GM10266 (cell line): ENCODE results near the gene DNAH12.

Source experiments
- DNase-seq: peaks from one replicate; pipeline ENCODE4 v3.0.0; 2012; ENCODE audit errors: extremely low spot score
- TF ChIP-seq, protein P1 (sequence below): IDR thresholded peaks from 2 replicates; pipeline ENCODE4 v1.5.1; 2012; ENCODE audit warnings: mild to moderate bottlenecking, low read depth; ENCODE audit not compliant: control insufficient read depth, insufficient read depth; ENCODE audit errors: missing control alignments

Gene DNAH12, protein sequence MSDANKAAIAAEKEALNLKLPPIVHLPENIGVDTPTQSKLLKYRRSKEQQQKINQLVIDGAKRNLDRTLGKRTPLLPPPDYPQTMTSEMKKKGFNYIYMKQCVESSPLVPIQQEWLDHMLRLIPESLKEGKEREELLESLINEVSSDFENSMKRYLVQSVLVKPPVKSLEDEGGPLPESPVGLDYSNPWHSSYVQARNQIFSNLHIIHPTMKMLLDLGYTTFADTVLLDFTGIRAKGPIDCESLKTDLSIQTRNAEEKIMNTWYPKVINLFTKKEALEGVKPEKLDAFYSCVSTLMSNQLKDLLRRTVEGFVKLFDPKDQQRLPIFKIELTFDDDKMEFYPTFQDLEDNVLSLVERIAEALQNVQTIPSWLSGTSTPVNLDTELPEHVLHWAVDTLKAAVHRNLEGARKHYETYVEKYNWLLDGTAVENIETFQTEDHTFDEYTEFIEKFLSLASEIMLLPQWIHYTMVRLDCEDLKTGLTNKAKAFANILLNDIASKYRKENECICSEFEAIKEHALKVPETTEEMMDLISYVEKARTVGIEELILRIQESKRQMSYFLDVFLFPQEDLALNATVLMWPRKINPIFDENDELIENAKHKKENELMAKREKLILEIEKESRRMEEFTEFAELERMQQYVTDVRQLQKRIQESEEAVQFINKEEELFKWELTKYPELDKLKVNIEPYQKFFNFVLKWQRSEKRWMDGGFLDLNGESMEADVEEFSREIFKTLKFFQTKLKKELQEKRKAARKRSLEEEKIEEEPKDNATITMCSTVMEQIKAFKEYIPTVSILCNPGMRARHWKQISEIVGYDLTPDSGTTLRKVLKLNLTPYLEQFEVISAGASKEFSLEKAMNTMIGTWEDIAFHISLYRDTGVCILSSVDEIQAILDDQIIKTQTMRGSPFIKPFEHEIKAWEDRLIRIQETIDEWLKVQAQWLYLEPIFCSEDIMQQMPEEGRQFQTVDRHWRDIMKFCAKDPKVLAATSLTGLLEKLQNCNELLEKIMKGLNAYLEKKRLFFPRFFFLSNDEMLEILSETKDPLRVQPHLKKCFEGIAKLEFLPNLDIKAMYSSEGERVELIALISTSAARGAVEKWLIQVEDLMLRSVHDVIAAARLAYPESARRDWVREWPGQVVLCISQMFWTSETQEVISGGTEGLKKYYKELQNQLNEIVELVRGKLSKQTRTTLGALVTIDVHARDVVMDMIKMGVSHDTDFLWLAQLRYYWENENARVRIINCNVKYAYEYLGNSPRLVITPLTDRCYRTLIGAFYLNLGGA (N-terminal part only)

DNA sequence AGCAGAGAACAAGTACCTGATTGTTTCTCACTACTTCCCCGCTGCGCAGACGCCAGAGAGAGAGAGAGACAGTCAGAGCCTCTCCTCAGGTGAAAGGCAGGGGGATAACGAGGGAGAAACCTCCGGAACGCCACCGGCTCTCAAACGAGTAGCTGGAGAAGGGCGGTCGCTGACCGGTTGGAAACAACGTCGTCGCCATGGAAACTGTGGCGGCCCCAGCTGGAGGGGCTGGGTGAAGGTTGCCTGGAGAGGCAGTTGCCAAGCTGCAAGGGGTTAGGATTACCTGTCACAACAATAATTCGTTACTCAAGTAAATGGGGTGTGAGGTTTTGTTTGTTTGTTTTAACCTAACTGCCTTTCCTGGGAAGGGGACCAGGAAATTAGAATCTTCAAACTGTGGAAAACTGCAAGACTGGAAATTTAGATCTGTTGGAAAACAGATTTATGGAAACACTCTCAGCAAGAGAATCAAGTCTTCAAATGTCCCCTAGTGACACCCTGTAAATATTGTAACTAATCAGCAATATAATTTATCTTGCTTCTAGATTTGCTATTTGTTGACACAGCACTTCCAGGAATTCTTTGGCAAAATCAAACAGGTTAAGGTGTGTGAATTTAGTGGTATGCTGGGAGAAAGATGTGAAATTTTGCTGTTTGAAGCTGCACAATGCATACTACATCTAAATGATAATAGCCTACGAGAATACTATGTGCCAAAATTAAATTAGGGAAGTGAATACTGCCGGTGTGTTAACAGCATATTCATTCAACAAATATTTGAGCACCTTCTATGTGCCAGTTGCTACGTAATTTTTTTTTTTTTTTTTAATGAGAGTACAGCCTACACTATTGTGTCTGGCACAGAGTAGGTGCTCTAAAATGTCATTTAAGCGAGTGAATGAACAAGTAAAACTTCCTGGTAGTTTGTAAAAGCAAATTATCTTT lies at the start of gene DNAH12:
Gene DNAH12, minus strand, starts transcription at position 164 of the 945 bp plus-strand sequence. CDS start 1,474 bp downstream, outside the sequence.
- TF ChIP-seq, protein P1, sequence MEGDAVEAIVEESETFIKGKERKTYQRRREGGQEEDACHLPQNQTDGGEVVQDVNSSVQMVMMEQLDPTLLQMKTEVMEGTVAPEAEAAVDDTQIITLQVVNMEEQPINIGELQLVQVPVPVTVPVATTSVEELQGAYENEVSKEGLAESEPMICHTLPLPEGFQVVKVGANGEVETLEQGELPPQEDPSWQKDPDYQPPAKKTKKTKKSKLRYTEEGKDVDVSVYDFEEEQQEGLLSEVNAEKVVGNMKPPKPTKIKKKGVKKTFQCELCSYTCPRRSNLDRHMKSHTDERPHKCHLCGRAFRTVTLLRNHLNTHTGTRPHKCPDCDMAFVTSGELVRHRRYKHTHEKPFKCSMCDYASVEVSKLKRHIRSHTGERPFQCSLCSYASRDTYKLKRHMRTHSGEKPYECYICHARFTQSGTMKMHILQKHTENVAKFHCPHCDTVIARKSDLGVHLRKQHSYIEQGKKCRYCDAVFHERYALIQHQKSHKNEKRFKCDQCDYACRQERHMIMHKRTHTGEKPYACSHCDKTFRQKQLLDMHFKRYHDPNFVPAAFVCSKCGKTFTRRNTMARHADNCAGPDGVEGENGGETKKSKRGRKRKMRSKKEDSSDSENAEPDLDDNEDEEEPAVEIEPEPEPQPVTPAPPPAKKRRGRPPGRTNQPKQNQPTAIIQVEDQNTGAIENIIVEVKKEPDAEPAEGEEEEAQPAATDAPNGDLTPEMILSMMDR, result no peak
- DNase-seq, result no peak

DNA sequence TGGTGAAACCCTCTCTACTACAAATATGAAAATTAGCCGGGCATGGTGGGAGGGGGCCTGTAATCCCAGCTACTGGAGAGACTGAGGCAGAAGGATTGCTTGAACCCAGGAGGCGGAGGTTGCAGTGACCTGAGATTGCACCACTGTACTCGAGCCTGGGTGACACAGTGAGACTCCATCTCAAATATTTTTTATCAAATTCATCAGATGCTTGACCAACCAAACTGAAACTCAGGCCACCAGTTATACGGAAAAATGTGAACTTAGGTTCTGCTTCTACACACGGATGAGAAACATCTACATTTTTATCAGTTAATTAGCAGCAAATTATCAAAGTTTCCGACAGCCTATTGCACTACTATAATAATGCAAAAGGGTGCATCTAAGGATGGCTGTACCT lies 48.2 kb upstream of the DNAH12 start:
- TF ChIP-seq, protein P1, result no peak
- no peak for DNase-seq

DNA sequence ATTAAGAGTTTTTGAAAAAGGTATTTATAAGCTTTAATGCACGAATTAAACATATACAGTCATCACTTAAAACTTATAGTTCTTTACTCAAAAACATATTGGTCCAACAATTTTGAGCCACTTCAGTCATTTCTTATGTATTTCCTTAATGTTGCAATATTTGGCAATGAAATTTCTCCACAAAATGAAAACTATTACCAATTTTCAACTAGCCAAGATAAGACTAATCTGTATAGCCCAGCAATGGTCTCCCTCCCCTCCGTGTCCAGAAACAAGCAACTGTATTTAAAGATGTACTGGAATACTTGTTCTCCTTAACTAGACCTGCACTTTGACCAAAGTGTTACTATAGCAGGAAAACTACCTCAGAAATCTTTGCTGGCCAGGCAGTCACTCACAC lies 43.8 kb upstream of the DNAH12 start:
- TF ChIP-seq, protein P1, result no peak
- DNase-seq, result no peak

DNA sequence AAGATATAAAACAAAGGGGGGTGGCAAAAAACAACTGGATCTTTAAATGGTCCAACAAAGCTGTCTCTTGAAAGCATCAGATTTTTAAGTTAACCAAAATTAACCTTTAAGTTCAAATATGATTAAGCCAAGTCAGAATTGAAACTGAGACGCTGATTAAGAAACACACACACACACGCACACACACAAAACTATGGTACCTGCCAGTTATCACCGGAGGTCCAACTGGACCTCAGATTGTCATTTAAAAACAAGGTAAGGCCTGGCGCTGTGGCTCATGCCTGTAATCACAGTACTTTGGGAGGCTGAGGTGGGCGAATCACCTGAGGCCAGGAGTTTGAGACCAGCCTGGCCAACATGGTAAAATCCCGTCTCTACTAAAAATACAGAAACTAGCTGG lies 42.6 kb upstream of the DNAH12 start:
- TF ChIP-seq, protein P1, result no peak
- DNase-seq, result no peak

DNA sequence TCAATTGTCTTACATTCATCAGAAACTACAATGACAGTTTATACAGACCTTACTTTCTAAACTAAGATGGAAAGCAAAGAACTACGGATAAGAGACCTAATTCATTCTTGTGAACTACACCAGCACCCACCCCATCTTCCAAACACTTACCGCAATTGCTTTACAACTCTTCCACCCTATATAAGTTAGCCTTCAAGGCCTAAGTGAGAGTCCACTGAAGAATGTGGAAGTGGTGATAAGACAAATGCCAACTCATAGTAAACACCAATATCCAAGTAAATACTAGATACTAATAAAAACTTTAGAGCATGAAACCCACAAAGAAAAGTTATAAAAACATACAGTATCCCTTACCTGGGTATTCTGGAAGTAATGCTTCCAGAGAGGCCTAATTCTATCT lies 39.4 kb upstream of the DNAH12 start:
- no peak for DNase-seq
- TF ChIP-seq, protein P1, result no peak
